ENCODE data around the gene CDC45.

The CDC45 gene

GRCh38 chr22:19464975-19465374 is 14.7 kb upstream of the CDC45 start:
- in situ Hi-C loops (cut with HindIII; ENCODE audit: low pct_ligation_motif_present, low pct_unique_long_range_greater_than_20kb, low sequenced_read_pairs), result no loop called here
- DNase-seq, result no peak

- DNase-seq, result no peak
- in situ Hi-C loops (cut with HindIII; ENCODE audit: low pct_ligation_motif_present, low pct_unique_long_range_greater_than_20kb, low sequenced_read_pairs), result no loop called here
Measured at GRCh38 chr22:19466126-19466716, 13.5 kb upstream of the CDC45 start.

GRCh38 chr22:19466848-19467752 is 12.6 kb upstream of the CDC45 start:
- DNase-seq, result no peak
- in situ Hi-C loops (cut with HindIII; ENCODE audit: low pct_ligation_motif_present, low pct_unique_long_range_greater_than_20kb, low sequenced_read_pairs), result no loop called here

GRCh38 chr22:19467912-19468311 is 11.8 kb upstream of the CDC45 start:
- DNase-seq, result no peak
- in situ Hi-C loops (cut with HindIII; ENCODE audit: low pct_ligation_motif_present, low pct_unique_long_range_greater_than_20kb, low sequenced_read_pairs), result no loop called here

- in situ Hi-C loops (cut with HindIII; ENCODE audit: low pct_ligation_motif_present, low pct_unique_long_range_greater_than_20kb, low sequenced_read_pairs), result no loop called here
- no peak for DNase-seq
Measured at GRCh38 chr22:19469421-19469820, 10.3 kb upstream of the CDC45 start.

- no peak for DNase-seq
- in situ Hi-C loops (cut with HindIII; ENCODE audit: low pct_ligation_motif_present, low pct_unique_long_range_greater_than_20kb, low sequenced_read_pairs), result no loop called here
Measured at GRCh38 chr22:19470010-19470409, 9.7 kb upstream of the CDC45 start.

- in situ Hi-C loops (cut with HindIII; ENCODE audit: low pct_ligation_motif_present, low pct_unique_long_range_greater_than_20kb, low sequenced_read_pairs), result no loop called here
- no peak for DNase-seq
Measured at GRCh38 chr22:19471572-19471971, 8.1 kb upstream of the CDC45 start.

GRCh38 chr22:19472233-19472632 is 7.5 kb upstream of the CDC45 start:
- DNase-seq, result no peak
- in situ Hi-C loops (cut with HindIII; ENCODE audit: low pct_ligation_motif_present, low pct_unique_long_range_greater_than_20kb, low sequenced_read_pairs), result no loop called here

GRCh38 chr22:19473578-19473977 is 6.1 kb upstream of the CDC45 start:
- no peak for DNase-seq
- in situ Hi-C loops (cut with HindIII; ENCODE audit: low pct_ligation_motif_present, low pct_unique_long_range_greater_than_20kb, low sequenced_read_pairs), result no loop called here

- no peak for DNase-seq
- in situ Hi-C loops (cut with HindIII; ENCODE audit: low pct_ligation_motif_present, low pct_unique_long_range_greater_than_20kb, low sequenced_read_pairs), result no loop called here
Measured at GRCh38 chr22:19476023-19476422, 3.7 kb upstream of the CDC45 start.

GRCh38 chr22:19477321-19478044 is 2.2 kb upstream of the CDC45 start:
- peak; percentile 12 for DNase-seq
- in situ Hi-C loops (cut with HindIII; ENCODE audit: low pct_ligation_motif_present, low pct_unique_long_range_greater_than_20kb, low sequenced_read_pairs), result no loop called here

- in situ Hi-C loops (cut with HindIII; ENCODE audit: low pct_ligation_motif_present, low pct_unique_long_range_greater_than_20kb, low sequenced_read_pairs), result no loop called here
Measured at GRCh38 chr22:19478045-19478900, 1.4 kb upstream of the CDC45 start.

GRCh38 chr22:19478901-19479354 is 792 bp upstream of the CDC45 start, which contains the start of gene UFD1:
Gene UFD1, minus strand, starts transcription at chr22:19479193. Its CDS starts 108 bp downstream, at chr22:19479085.
- peak; percentile 79 for DNase-seq
- in situ Hi-C loops (cut with HindIII; ENCODE audit: low pct_ligation_motif_present, low pct_unique_long_range_greater_than_20kb, low sequenced_read_pairs), result no loop called here

More at GRCh38 chr22:19478045-19478900, 1.4 kb upstream of the CDC45 start:
- DNase-seq, result peak; percentile 8

GRCh38 chr22:19480173-19480568 is 451 bp downstream of the CDC45 start:
- DNase-seq, result no peak
- in situ Hi-C loops (cut with HindIII; ENCODE audit: low pct_ligation_motif_present, low pct_unique_long_range_greater_than_20kb, low sequenced_read_pairs), result no loop called here

- in situ Hi-C loops (cut with HindIII; ENCODE audit: low pct_ligation_motif_present, low pct_unique_long_range_greater_than_20kb, low sequenced_read_pairs), result no loop called here
- no peak for DNase-seq
Measured at GRCh38 chr22:19480789-19481188, 1.1 kb downstream of the CDC45 start.

GRCh38 chr22:19482297-19482696 is 2.6 kb downstream of the CDC45 start:
- in situ Hi-C loops (cut with HindIII; ENCODE audit: low pct_ligation_motif_present, low pct_unique_long_range_greater_than_20kb, low sequenced_read_pairs), result no loop called here
- DNase-seq, result no peak

- in situ Hi-C loops (cut with HindIII; ENCODE audit: low pct_ligation_motif_present, low pct_unique_long_range_greater_than_20kb, low sequenced_read_pairs), result no loop called here
- no peak for DNase-seq
Measured at GRCh38 chr22:19483481-19484244, 3.9 kb downstream of the CDC45 start.

GRCh38 chr22:19488285-19488684 is 8.6 kb downstream of the CDC45 start:
- no peak for DNase-seq
- in situ Hi-C loops (cut with HindIII; ENCODE audit: low pct_ligation_motif_present, low pct_unique_long_range_greater_than_20kb, low sequenced_read_pairs), result no loop called here

Data from ACHN (cell line).